GM18873 (cell line): Measurements from ENCODE around the gene RFX1.
"Not testable (repeated sequence)": the region's sequence is repeated elsewhere in the genome, so short reads cannot be mapped to it uniquely, and the experiment has no call there.

Experiments used
- ATAC-seq: cut with Tn5 transposase; IDR thresholded peaks from one replicate; pipeline ENCODE4 v1.9.1; 2021; ENCODE audit warnings: mild to moderate bottlenecking, moderate library complexity, moderate number of reproducible peaks; ENCODE audit not compliant: unreplicated experiment, low FRiP score

Gene RFX1

GRCh38 chr19:13981021-13981420 lies 25.1 kb downstream of the RFX1 start:
- no peak for ATAC-seq

DNA sequence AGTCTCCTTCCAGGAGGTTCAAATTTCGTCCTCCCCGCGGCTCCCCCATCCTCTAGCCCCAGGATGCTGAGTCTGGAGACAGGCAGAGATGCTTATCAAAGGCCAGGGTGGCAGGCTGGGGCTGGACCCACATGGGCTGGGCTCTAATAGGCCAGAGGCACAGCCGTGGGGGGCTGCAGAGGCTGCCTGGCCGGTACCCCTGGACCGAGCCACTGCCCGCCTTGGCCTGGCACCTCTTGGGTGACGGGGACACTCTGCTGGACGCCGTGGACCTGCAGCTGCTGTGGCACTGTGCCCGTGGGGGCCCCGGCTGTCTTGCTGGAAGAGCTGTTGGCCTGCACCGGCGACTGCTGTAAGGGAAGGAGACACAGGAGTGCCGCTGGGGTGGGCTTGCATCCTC lies 25.8 kb downstream of the RFX1 start:
- ATAC-seq, result no peak

DNA sequence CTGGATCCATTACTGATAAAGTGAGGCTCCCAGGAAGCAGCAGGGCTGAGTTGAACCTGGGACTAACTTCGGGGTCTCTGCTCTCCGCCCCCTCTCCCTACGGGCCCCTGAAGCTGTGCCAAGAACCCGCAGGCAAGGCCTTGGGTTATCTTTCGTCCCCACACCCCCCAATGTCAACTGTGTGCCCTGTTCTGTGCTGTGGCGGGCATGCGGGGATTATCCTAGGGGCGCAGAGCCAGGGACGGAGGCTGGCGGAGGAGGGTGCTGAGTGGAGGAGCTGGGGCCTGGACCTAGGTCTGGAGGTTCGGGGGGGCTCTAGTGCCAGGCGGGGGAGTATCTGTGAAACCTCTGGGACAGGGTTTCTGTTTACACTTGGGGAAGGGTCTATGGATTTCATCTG lies 26.4 kb downstream of the RFX1 start:
- ATAC-seq, result no peak

DNA sequence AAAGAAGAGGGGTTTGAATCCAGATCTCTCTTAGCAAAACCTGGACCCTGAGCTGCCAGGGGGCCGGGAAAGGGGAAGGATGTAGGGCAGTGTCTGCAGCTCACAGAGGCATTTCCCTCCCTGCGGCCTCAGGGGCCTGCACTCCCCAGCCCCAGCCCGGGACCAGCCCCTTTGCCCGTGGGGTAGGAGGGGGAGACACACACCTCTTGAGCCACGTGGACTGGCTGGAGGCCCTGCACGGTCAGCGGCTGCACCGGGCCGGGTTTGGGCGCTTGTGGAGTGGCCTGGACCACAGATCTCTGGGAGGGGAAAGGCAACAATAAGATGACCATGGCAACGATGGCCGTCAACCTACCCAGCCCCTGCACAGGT lies 26.9 kb downstream of the RFX1 start:
- ATAC-seq, result no peak

- no peak for ATAC-seq
Measured at GRCh38 chr19:13978351-13979243, 27.5 kb downstream of the RFX1 start.

- ATAC-seq, result no peak
Measured at GRCh38 chr19:13977803-13978202, 28.3 kb downstream of the RFX1 start.

GRCh38 chr19:13976446-13976845 lies 29.7 kb downstream of the RFX1 start:
- no peak for ATAC-seq

GRCh38 chr19:13975870-13976269 lies 30.2 kb downstream of the RFX1 start:
- no peak for ATAC-seq

GRCh38 chr19:13974073-13974472 lies 32.0 kb downstream of the RFX1 start:
- no peak for ATAC-seq

DNA sequence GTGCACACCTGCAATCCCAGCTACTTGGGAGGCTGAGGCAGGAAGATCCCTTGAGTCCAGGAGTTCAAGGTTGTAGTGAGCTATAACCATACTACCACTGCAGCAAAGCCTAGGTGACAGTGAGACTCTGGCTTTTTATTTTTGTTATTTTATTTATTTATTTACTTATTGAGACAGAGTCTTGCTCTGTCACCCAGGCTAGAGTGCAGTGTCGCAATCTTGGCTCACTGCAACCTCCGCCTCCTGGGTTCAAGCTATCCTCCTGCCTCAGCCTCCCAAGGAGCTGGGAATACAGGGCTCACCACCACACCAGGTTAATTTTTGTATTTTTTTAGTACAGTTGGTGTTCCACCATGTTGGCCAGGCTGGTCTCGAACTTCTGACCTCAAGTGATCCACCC lies 32.6 kb downstream of the RFX1 start:
- not testable (repeated sequence) for ATAC-seq

GRCh38 chr19:13972368-13973155 lies 33.6 kb downstream of the RFX1 start:
- no peak for ATAC-seq

DNA sequence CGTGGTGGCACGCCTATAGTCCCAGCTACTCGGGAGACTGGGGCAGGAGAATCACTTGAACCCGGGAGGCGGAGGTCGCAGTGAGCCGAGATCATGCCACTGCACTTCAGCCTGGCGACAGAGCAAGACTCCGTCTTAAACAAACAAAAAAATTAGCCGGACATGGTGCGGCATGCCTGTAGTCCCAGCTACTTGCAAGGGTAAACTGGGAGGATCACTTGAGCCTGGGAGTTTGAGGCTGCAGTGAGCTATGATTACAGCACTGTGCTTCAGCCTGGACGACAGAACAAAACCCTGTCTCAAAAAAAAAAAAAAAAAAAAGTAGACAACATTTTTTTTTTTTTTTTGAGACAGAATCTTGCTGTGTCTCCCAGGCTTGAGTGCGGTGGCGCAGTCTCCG lies 34.3 kb downstream of the RFX1 start:
- not testable (repeated sequence) for ATAC-seq

- ATAC-seq, result no peak
Measured at GRCh38 chr19:13969897-13970296, 36.2 kb downstream of the RFX1 start.

- ATAC-seq, result no peak
Measured at GRCh38 chr19:13968999-13969398, 37.1 kb downstream of the RFX1 start.

DNA sequence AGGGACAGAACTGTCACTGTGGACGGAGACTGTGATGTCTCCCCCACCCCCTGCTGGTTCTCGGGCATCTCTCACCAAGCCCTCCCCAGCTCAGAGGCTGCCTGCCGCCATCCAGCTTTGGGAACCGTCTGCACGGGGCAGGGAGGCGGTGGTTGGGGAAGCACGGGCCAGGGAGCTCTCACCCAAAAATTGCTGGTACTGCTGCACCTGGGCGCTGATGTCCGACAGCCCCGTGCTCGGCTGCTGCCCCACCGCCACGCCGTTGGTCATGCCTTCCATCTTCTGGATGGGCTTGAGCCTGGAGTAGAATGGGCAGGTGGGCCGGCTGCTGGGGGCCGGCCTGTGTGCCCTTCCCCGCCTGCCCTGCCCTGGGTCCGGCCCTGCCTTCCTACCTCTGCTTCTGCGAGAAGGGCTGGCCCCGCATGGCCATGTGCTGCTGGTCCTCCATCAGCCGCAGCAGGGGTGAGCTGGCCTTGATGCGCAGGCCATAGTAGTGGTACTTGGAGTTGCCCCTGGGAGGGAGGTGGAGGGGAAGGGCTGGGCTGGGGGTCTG lies 37.7 kb downstream of the RFX1 start:
- ATAC-seq, result no peak

GRCh38 chr19:13967206-13967605 lies 38.9 kb downstream of the RFX1 start:
- ATAC-seq, result not testable (repeated sequence)

DNA sequence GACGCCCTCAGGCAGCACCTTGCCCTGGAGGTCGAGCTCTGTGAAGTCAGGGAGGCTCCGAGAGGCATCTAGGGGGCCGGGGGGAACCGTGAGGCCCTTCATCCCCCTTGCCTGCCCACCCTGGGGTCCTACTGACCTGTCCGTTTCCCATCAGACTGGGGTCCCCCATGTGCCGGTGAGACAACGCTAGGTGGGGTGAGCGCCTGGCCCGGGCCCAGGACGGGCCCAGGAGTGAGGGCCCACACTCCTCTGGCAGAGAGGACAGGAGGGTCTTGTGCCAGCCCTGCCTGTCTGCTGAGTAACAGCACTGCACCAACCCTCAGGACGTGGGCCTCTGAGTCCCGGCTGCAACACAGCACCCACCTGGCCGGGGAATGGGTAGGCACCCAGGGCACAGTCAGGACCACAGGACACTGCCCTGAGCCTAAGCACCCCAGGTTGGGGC lies 39.4 kb downstream of the RFX1 start:
- ATAC-seq, result no peak

DNA sequence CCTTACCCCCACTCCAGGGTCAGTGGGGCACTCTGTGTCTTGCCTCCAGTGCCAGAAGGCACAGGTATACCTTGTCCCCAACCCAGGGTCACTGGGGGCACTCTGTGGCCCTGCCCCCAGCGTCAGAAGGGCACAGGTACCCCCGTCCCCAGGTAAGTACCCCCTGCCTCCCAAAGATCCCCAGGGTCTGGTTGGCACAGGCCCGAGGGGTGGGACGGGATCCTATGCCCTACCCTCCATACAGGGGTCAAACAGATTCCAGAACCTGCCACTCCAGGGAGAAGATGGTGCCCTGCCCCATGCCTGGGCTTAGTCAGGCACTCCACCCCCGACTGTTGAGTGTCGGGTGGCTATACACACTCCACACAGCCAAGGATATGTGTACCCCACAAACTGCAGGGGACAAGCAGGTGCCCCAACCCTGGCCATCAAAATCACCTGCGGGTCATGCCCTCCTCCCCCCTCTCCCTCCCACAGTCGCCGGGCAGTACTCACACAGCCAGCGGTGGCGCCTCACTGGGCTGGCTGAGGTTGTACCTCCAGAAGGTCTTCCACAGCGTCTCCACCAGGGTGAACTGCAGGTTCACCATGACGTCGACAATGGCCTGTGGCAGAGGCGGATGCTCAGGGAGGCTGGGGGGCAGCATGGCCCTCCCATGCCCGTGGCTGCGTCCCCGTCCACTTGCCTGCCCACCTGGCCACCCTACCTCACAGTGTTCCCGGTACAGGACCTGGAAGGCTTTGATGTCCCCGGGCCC lies 40.0 kb downstream of the RFX1 start:
- ATAC-seq, result no peak

GRCh38 chr19:13965377-13965896 lies 40.7 kb downstream of the RFX1 start:
- no peak for ATAC-seq

GRCh38 chr19:13964776-13965175 lies 41.3 kb downstream of the RFX1 start:
- ATAC-seq, result no peak
